HG02623 (cell line): Measurements from ENCODE around the gene SLC25A44.
A peak's percentile ranks its signal among the peaks of the same experiment; 100 is the strongest.

Experiments
- ATAC-seq: cut with Tn5 transposase; IDR thresholded peaks from one replicate; pipeline ENCODE4 v1.9.1; 2021; ENCODE audit warnings: moderate library complexity; ENCODE audit not compliant: unreplicated experiment

SLC25A44 gene, protein sequence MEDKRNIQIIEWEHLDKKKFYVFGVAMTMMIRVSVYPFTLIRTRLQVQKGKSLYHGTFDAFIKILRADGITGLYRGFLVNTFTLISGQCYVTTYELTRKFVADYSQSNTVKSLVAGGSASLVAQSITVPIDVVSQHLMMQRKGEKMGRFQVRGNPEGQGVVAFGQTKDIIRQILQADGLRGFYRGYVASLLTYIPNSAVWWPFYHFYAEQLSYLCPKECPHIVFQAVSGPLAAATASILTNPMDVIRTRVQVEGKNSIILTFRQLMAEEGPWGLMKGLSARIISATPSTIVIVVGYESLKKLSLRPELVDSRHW

DNA sequence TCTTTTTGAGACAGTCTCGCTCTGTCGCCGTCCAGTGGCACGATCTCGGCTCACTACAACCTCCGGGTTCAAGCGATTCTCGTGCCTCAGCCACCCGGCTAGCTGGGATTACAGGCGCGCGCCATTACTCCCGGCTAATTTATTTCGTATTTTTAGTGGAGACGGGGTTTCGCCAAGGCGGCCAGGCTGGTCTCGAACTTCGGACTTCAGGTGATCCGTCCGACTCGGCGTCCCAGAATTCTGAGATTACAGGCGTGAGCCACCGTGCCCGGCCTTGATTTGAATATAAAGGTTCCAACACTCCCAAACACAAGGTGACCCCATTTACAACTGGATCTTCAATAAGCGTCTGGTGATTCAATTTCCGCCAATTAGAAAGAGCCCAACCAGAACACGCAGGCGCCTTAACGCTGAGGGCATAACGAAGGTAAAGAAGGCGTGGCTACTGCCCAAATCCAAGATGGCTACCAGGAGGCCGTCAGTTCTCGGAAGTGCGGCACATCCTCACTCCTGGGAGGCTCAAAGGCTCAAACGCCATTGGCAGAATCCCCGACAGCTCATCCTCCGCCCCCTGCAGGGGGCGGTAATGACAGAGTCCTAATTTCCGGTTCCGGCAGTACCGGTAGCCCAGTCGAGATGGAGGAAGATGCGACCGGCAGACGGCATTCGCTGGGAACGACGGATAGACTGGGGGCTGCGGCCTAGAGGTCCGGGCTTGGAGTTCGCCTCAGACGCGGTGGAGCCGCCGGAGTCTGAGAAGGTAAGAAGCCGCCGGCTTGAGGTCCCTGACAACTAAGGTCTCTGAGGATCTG, at the start of gene SLC25A44:
SLC25A44 (plus strand) TSS at position 617 of the 812 bp plus-strand sequence. CDS start 5,744 bp downstream, outside the sequence.
- peak; percentile 96 for ATAC-seq

DNA sequence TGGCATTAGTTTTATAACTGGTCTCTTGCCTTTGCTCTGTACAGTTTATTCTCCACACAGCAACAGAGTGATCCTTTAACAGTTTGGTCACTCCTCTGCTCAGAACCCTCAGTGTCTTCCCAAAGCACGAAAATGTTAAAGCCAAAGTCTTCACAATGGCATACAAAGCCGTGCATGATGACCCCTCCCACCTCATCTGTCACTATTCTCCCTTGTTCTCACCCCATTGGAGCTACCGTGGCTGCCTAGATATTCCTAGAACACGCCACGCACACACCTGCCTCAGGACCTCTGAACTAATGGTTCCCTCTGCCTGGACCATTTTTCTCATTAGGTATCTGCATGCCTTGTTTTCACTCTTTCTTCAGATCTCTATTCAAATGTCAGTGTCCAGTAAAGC, 49.2 kb upstream of the SLC25A44 start:
- no peak for ATAC-seq

DNA sequence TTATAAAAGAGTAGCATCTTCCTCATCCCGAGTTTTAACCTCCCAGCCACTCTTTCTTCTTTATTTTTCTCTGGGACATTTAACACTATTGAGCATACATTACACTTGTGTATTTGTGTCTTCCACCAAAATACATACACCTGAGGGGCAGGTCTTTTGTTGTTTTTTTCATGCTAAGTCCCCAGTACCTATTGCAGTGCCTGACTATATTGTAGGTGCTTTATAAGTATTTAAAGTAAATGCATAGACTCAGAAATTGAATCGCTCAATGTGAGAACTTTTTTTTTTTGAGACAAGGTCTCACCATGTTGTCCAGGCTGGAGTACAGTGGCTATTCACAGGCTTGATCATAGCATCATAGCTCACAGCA, 48.3 kb upstream of the SLC25A44 start:
- ATAC-seq: no peak

DNA sequence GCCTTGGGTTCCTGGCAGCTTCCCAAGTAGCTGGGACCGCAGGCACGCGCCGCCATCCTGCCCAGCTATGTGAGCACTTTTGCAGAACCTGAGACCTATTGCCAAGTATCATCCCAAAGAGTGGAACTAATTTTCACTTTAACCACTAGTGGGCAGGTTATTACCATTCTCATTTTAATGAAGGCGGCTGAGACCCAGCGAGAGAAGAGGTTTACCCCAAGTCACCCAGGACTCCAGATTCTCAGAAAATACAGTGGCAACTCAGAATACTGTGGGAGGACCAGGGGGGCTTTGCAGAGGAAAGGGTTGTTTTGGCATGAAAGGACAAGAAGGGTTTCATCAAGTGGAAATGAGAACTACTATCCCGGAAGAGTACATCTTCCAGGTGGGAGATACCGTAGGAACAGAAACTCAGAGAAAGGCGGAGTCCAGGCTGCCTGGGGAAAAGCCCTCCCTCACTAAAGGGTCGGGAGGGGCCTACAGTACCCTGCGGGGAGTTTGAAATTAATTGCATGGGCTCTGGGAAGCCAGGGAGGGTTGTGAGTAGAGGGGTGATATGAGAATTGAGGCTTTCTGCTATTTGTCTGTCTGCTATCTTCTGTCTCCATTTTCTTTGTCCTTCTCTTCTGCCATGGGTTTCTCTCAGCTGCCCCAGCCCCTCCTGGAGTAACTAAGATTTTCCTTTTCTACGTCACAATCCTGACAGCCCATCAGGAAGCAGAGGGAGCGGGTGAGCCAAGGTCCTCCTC, 47.7 kb upstream of the SLC25A44 start:
- ATAC-seq: no peak

DNA sequence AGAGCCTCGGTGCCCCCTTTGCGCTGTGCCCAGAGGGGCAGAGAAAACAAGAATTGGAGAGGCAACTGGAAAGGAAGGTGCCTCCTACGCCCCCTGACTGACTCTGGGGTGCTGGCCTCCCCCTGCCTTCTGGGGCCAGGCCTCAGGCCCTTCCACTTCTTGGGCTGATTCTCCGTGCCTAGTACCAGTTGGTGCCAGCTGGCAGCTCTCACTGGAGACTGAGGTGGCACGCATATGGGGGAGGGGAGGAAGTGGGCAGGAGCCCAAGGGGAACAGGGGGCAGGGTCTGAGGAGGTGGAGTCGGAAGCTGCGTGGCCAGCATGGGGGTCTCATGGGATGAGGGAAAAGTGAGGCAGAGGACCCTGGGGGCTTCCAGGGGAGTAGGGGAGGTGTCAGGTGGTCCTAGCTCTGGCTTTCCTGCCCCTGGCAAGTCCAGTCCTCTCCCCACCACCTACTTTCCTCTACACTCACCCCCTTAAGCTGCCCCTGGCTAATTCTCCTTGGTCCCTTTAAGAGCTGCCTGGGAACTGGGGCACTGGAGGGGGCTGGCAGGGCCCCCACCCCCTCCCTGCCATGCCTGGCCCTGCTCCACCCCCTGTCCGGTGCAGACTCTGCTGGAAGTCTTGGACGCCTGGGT, 47.0 kb upstream of the SLC25A44 start:
- no peak for ATAC-seq

DNA sequence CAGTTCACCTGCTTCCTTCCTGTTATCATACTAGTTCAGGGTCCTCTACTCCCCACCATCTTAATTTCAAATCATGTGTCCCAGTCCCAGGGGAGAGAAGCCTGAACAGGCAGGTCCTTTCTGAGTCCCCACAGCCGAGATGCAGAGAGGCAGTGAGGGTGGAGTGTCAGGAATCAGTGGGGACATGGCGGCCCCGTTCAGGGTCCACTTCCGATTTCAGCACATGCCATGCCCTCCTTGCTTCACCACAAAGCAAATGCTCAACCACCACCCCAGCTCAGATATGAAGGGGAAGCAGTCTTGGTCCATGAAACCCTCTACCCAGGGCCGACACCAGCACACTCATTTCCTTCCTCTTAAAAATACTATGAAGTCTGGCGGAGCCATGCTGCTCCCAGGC, 45.7 kb upstream of the SLC25A44 start:
- no peak for ATAC-seq

DNA sequence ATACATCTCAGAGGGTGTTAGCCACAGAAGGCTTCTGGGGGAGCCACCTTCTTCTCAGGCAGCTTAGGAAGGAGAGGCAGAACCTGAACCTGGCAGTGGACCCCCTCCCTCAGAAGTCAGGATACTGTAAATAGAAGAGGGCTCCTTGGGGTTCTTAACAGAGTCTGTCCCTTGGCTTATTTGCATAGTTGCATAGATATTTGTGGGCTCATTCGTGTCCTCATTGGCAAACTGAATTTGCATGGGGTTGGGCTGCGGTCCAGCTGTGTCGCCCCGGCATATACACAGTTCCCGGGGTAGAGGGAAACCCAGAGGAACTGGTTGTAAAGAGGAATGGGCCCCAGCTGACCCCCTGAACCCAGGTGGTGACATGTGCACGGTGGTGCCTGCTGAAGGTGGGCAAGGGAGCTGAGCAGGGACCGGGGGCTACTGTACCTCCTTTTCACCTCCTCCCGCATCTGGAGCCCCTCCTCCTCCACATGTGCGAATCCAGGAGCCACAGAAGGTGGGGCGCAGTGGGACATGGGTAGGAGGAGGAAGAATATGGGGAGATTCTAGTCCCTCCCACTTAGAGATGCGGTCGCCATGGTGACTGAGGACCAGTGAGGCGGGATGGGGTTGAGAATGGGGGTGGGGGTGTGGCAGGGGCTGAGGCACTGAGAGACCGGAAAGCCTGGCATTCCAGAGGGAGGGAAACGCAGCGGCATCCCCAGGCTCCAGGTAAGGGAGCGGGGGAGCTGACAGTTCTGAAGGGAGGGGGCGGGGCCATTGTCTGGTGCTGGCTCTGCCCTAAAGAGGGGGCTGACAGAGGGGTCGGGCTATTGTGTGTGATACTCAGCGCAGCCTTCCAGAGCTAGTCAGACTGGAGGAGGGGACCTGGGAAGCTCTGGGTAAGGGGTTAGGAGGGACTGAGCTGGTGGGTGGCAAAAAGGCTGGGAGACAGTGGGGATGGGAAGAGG, 44.3 kb upstream of the SLC25A44 start:
- ATAC-seq: peak; percentile 58

DNA sequence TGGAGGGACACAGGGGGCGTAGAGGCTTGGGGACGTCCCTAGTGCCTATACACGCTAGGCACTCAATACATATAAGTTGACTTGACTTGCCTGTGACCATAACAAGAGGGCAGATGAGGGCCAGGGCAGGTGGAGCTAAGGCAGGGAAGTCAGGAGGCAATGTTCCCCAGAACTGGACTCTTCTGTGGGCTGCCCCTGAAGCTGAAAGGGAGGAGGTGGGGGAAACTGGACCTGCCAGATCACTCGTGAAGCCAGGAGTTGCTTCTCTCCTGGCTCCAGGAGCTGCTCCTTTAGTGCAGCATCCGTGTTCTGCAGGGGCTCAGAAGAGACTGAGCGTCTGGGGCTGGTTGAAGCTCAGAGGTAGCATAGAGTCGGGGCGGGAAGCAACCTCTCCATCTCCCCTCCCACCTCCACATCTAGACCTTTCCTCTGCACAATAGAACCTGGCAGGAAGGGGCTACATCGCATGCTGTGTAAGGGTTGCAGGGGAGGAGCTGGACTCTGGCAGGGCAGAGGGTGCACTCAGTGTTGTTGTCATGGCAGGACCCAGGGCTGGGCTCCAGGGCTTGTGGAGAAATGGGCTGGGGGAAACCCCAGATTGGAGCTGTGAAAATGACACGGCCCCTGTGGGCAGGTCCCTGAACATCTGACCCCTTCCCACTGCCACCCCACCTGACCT, 43.4 kb upstream of the SLC25A44 start:
- ATAC-seq: no peak

DNA sequence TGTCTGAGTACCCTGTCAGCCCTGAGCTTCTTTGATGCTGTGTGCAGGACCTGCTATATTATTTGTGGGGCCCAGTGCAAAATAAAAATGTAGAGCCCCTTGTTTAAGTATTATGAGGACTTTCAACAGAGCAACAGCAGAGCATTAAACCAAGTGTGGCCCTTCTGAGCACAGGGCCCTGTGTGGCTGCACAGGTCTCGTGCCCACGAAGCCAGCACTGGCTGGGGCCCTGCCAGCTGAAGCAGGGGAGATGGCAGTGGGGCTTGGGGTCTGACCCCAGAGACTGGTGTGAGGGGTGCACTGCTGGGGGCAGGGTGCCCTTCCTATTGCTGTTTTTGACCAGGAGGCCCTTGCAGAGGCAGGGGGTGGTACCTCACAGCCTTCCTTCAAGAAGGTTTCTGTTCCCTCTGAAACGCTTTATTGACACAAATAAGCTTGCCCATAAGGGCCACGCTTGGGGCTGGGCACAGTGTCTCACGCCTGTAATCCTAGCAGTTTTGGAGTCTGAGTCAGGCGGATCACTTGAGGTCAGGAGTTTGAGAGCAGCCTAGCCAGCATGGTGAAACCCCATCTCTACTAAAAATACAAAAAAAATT, 42.7 kb upstream of the SLC25A44 start:
- no peak for ATAC-seq

DNA sequence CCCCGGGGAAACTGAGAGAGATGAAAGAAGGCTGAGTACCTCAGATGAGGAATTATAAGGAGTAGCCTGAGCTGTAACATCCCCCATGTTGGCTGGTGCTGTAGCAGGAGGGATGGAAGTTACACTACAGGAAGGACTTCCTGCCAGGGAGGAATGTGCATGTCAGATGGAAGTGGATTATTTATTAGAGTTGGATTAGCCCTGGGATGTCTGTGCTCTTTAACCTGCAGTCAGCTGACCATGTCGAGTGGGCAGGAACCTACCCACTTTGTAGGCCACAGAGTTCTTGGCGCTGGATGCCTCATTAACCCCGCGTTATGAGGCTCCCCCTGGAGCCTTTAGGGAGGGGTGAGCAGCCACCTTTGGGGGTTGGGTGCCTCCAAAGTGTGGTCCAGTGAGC, 41.3 kb upstream of the SLC25A44 start:
- no peak for ATAC-seq

DNA sequence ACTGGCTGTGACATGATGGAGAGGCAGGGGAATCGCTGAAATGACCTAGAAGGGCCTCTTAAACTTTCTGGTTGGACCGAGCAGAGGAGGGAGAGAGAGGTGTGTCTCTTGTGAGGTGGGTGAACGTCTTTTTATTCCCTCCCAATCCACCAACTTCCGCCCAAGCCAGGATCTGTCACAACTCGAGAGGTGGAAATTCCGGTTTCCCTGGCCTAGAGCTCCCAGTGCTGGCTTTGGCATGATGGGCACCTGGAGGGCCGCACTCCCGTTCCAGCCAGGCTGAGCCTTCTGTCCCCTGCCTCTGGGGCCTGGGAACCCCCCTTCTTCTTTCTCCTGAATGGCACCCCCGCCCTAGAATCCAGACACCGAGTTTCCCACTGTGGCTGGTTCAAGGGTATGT, 40.5 kb upstream of the SLC25A44 start, which contains the start of gene SEMA4A:
SEMA4A (plus strand) TSS at position 224 of the 400 bp plus-strand sequence. CDS start 994 bp downstream, outside the sequence.
- no peak for ATAC-seq

DNA sequence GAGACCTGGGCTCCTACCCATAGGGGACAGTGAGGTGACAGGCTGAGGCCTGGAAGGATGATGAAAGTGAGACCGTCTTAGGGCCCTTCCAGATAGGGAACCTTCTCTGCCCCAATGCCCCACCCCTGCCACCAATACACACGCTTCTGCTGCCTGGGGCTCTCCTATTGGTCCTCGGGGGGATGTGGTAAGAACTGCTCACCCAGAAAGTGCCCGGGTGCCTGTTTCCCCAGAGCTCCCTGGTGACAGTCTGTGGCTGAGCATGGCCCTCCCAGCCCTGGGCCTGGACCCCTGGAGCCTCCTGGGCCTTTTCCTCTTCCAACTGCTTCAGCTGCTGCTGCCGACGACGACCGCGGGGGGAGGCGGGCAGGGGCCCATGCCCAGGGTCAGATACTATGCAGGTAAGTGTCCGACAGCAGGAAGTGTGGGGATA, 39.6 kb upstream of the SLC25A44 start:
- peak; percentile 42 for ATAC-seq

DNA sequence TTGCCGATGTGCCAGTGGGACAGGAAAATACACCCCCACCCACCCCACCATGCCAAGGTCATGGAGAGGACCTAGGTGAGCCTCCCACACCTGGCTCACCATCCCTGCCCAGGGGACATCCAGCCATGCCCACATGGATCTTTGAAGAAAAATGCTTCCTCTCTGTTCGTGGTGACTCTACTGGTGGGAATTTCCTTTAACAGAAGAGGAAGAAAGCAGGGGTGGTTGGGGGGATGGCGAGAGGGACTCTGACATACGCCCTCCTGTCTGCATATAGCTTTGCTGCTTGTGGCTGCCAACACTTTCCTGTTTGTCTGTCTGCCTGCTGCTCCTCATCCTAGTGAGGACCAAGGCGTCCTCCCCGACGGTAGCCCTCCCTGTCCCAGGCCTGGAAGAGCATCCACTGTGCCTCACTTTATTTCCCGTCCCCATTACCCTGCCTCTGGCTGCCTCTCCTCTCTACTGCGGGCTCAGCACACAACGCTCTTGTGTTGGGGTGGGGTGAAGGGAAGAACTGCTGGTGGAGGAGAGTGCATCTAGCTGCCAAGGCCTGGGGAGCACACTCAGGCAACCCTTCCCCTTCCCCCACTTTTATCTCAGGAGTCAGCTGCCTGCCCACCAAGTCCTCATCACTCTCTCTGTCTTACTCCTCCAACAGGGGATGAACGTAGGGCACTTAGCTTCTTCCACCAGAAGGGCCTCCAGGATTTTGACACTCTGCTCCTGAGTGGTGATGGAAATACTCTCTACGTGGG, 38.0 kb upstream of the SLC25A44 start:
- ATAC-seq: no peak

DNA sequence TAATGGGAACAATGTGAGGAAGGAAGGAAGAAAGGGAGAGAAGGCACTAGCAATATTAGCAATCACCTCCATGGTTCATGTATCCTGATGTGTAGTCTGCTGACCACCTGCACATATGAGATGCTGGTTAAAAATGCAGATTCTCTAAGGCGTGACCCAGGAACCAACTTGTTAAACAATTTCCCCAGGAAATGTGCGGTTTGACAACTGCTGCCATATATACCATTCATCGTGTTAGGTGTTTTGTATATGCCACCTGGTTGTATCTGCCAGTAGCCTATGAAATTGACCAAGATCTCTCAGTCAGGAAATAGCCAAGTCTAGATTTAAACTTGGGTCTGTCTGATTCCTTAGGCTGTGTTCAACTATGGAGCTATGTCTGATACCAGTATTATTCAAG, 36.4 kb upstream of the SLC25A44 start:
- no peak for ATAC-seq

DNA sequence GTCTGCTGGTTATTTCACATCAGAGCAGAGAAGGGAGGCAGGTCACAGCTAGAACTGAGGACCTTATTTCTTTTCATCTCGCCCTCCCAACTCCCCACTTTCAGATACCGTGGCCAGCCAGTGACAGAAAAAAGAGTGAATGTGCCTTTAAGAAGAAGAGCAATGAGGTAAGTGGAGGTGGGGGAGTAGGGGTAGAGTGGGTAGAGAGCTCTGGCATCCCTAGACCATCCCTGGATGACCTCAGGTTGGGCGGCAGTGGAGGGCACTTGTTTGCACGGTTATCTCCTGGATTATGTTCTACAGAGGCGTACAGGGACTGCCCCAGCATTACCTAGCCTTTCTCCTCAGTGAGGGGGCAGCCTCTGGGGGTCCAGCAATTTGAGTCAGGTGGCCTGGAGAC, 35.9 kb upstream of the SLC25A44 start:
- ATAC-seq: no peak

DNA sequence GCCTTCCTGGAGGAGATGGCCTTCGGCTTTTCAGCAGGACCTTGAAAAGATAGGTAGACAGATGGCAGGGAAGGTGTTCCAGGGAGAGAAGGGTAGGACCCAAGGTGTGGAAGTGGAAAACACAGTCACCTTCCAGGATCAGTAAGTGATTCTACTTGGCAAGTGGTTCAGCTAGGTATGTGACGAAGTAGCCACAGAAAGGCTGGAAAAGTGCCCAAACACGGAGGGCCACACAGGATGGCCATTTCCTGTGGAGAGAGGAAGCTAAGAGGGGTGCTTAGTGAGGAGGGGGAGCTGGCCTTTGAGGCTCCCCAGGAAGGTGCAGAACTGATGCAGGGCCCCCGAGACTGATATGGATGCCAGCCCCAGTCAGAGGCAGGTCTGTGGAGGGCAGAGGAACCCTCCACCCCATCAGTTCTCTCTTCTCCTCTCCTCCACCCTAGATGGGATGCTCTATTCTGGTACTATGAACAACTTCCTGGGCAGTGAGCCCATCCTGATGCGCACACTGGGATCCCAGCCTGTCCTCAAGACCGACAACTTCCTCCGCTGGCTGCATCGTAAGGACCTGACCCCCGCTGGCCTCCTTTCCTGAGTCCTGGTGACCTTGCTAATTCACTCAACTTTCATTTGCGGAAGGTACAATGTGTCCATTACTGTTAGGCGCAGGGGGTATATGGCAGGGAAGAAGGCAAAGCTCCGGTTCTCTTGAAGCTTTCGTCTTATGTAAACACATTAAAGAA, 33.7 kb upstream of the SLC25A44 start:
- ATAC-seq: no peak

DNA sequence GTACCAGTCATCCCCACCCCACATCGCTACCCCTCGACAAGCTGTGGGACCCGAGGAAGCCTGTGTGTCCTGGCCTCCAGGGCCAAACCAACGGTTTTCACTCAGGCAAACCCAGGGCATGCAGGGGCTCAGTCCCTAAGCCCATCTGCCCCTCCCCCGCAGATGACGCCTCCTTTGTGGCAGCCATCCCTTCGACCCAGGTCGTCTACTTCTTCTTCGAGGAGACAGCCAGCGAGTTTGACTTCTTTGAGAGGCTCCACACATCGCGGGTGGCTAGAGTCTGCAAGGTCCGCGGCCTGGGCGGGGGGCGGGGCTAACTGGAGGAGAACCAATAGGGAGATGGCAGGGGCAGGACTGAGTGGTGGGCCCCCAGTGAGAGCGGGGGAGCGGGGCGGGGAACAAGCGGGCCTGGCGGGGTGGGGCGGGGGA, 33.1 kb upstream of the SLC25A44 start:
- ATAC-seq: no peak
